ENCODE results near the gene NOP14. TPM values are rescaled to one million over a fixed set of nuclear protein-coding genes. Genes with fewer than 3 reads are reported as not detected.
"Not testable (repeated sequence)": the region's sequence is repeated elsewhere in the genome, so short reads cannot be mapped to it uniquely, and the experiment has no call there.

Gene NOP14
- total and polyA plus RNA-seq, 8 donors, result 11.1 to 31.0 (median 17.4) TPM

DNA sequence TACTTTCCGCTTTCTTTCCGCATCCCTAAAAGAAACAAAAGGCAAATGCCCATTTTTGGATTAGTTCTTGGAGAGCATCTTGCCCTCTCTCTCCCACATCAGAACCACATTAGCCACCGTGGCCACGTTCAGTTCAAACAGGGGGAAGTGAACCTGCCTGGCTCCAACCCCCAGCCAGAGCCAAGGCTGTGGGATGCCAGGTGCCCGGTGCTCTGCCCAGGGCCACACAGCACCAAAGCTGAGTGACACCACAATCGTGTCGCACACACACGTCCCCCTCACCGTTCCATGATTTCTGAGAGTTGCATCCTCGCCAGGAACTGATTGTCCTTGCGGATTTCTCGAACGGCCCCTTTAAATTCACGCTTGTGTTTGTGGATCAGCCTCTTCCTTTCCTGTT is 24.3 kb downstream of the NOP14 start:
- no peak for ATAC-seq
- TF ChIP-seq, protein P1, sequence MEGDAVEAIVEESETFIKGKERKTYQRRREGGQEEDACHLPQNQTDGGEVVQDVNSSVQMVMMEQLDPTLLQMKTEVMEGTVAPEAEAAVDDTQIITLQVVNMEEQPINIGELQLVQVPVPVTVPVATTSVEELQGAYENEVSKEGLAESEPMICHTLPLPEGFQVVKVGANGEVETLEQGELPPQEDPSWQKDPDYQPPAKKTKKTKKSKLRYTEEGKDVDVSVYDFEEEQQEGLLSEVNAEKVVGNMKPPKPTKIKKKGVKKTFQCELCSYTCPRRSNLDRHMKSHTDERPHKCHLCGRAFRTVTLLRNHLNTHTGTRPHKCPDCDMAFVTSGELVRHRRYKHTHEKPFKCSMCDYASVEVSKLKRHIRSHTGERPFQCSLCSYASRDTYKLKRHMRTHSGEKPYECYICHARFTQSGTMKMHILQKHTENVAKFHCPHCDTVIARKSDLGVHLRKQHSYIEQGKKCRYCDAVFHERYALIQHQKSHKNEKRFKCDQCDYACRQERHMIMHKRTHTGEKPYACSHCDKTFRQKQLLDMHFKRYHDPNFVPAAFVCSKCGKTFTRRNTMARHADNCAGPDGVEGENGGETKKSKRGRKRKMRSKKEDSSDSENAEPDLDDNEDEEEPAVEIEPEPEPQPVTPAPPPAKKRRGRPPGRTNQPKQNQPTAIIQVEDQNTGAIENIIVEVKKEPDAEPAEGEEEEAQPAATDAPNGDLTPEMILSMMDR (IDR thresholded peaks at IDR 0.05), result no peak
- peaks cover 0 to 8% (median 3%) of the 10 kb centered on the region in 3 donors for H3K4me1 ChIP-seq
- no peak for FAIRE-seq
- H3K9me3 ChIP-seq, result no peaks in the 10 kb centered on the region
- peak in 5 of 6 donors; percentile 3 to 26 (median 15) for DNase-seq
- H3K27me3 ChIP-seq, result no peaks in the 10 kb centered on the region
- H3K27ac ChIP-seq, result no peak overlapping the region
- H3K4me3 ChIP-seq, result no peak overlapping the region
- intact Hi-C loops (cut with DNase I), result loop anchor here in 2 of 3 donors (10.0 kb wide), 1 partner anchor 174 kb away; no protein-coding TSS in a partner anchor
- WGBS, 2 donors, result 92% methylated on average over 14 of the region's 14 CpGs
- H3K36me3 ChIP-seq, result peaks cover 0 to 44% (median 19%) of the 10 kb centered on the region in 3 donors

DNA sequence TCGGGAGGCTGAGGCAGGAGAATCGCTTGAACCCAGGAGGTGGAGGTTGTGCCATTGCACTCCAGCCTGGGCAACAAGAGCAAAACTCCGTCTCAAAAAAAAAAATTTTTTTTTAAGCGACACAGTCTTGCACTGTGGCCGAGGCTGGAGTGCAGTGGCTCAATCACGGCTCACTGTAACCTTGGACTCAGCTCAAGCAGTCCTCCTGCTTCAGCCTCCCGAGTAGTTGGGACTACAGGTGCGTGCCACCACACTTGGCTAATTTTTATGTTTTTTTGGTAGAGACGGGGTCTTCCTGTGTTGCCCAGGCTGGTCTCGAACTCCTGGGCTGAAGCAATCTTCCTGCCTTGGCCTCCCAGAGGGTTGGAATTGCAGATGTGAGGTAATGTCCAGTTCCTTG is 24.8 kb downstream of the NOP14 start:
- not testable (repeated sequence) for FAIRE-seq, H3K27ac ChIP-seq, ATAC-seq, H3K27me3 ChIP-seq, H3K4me3 ChIP-seq, H3K9me3 ChIP-seq
- DNase-seq, result peak in 5 of 6 donors; percentile 1 to 20 (median 11)
- Histone ChIP-seq H3K36me3 (peaks cover 0 to 39% (median 15%) of the 10 kb centered on the region in 3 donors), H3K4me1 (peaks cover 0 to 11% (median 3%) of the 10 kb centered on the region in 3 donors)
- intact Hi-C loops (cut with DNase I), result loop anchor here in 2 of 3 donors (10.0 kb wide), 1 partner anchor 174 kb away; no protein-coding TSS in a partner anchor
- WGBS, 2 donors, result 93 to 96% methylated on average over 10 of the region's 10 CpGs

DNA sequence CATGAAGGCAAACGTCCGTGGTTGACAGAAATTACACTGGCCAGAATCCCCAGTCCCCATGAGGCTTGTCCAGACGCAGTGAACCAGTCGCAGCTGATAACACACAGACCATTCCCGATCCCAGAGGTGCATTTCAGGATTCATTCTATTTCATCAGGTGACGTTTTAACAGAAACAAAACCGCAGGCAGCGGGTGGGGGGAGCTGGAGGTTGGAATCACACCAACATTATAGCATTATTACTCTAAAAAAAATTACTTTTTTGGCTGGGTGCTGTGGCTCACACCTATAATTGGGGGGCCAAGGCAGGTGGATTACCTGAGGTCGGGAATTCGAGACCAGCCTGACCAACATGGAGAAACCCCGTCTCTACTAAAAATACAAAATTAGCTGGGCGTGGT is 25.2 kb downstream of the NOP14 start:
- intact Hi-C loops (cut with DNase I), result loop anchor here in 2 of 3 donors (10.0 kb wide), 1 partner anchor 173 kb away; no protein-coding TSS in a partner anchor
- DNase-seq, result peak in 4 of 6 donors; percentile 3 to 28 (median 8)

GRCh38 chr4:2937146-2937857 is 25.9 kb downstream of the NOP14 start:
- H3K4me3 ChIP-seq, result no peak overlapping the region
- no peak overlapping the region for H3K27ac ChIP-seq
- H3K36me3 ChIP-seq, result peaks cover 0 to 30% (median 15%) of the 10 kb centered on the region in 3 donors
- ATAC-seq (peak in 1 of 4 donors; percentile 10), FAIRE-seq (no peak), DNase-seq (peak; percentile 3 to 74 (median 31))
- WGBS, 2 donors, result 57 to 66% methylated on average over 23 of the region's 23 CpGs
- intact Hi-C loops (cut with DNase I), result loop anchor here in 2 of 3 donors (10.0 kb wide), 1 partner anchor 173 kb away; no protein-coding TSS in a partner anchor
- no peaks in the 10 kb centered on the region for H3K9me3 ChIP-seq
- H3K4me1 ChIP-seq, result peaks cover 0 to 11% (median 3%) of the 10 kb centered on the region in 3 donors
- TF ChIP-seq, protein P1 (IDR thresholded peaks at IDR 0.05), result no peak
- no peaks in the 10 kb centered on the region for H3K27me3 ChIP-seq

More for the DNA sequence above, 25.2 kb downstream of the NOP14 start:
- FAIRE-seq (no peak), ATAC-seq (no peak)
- Histone ChIP-seq H3K27me3 (no peaks in the 10 kb centered on the region), H3K27ac (no peak overlapping the region), H3K4me1 (peaks cover 0 to 11% (median 3%) of the 10 kb centered on the region in 3 donors), H3K36me3 (peaks cover 0 to 36% (median 15%) of the 10 kb centered on the region in 3 donors), H3K4me3 (no peak overlapping the region), H3K9me3 (no peaks in the 10 kb centered on the region)
- WGBS, 2 donors, result 69 to 70% methylated on average over 12 of the region's 12 CpGs
- TF ChIP-seq, protein P1 (IDR thresholded peaks at IDR 0.05), result no peak

- H3K4me1 ChIP-seq, result peaks cover 0 to 11% (median 3%) of the 10 kb centered on the region in 3 donors
- H3K9me3 ChIP-seq, result no peaks in the 10 kb centered on the region
- ATAC-seq, result no peak
- no peak overlapping the region for H3K4me3 ChIP-seq
- intact Hi-C loops (cut with DNase I), result loop anchor here in 2 of 3 donors (10.0 kb wide), 1 partner anchor 172 kb away; no protein-coding TSS in a partner anchor
- 66 to 78% methylated on average over 6 of the region's 6 CpGs for WGBS, 2 donors
- no peak overlapping the region for H3K27ac ChIP-seq
- TF ChIP-seq, protein P1 (IDR thresholded peaks at IDR 0.05), result no peak
- H3K27me3 ChIP-seq, result no peaks in the 10 kb centered on the region
- H3K36me3 ChIP-seq, result peaks cover 0 to 25% (median 15%) of the 10 kb centered on the region in 3 donors
- no peak for FAIRE-seq
- DNase-seq, result peak in 5 of 6 donors; percentile 8 to 52 (median 31)
These were observed 26.4 kb downstream of the NOP14 start for GRCh38 chr4:2936773-2937145.

All from pancreas (tissue), 10 donors.